GM21529 (cell line): ENCODE measurements around the gene LRBA.
"Not testable (repeated sequence)": the region's sequence is repeated elsewhere in the genome, so short reads cannot be mapped to it uniquely, and the experiment has no call there.

Experiments used
- ATAC-seq: cut with Tn5 transposase; IDR thresholded peaks from one replicate; pipeline ENCODE4 v1.9.1; 2021; ENCODE audit not compliant: unreplicated experiment

LRBA gene

DNA sequence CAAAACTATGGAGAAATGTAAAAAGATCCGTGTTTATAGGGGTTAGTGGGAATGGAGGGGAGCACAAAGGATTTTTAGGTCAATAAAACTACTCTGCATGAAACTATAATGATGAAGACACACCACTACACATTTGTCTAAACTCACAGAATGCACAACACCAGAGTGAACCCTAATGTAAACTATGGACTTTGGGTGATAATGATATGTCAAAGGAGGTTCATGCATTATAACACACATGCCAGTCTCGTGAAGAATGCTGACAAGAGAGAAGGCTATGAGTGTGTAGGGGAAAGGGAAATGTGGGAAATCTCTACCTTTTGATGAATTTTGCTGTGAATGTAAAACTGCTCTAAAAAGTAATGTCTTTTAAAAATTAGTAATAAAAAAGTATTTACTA, 249.9 kb downstream of the LRBA start:
- no peak for ATAC-seq

- ATAC-seq: no peak
These were observed 263.4 kb downstream of the LRBA start for GRCh38 chr4:150751648-150752047.

DNA sequence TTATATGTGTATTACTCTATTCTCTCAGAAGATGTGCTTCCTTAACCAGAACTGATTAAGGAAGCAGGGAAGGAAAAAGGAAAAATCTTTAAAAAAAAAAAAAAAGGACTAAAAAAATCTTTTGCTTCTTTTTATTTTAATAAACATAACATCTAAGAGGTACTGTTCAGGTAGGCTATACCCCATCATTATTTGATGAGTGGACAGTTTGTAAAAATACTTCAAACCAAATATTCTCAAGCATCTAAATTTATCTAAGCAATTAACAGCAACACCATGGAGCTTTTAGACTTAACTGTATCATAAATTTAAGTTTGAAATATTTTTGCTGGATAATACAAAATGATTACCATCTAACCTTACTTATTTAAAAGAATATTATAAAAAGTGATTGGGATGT, 264.3 kb downstream of the LRBA start:
- no peak for ATAC-seq

- ATAC-seq: no peak
These were observed 268.9 kb downstream of the LRBA start for GRCh38 chr4:150746156-150746555.

DNA sequence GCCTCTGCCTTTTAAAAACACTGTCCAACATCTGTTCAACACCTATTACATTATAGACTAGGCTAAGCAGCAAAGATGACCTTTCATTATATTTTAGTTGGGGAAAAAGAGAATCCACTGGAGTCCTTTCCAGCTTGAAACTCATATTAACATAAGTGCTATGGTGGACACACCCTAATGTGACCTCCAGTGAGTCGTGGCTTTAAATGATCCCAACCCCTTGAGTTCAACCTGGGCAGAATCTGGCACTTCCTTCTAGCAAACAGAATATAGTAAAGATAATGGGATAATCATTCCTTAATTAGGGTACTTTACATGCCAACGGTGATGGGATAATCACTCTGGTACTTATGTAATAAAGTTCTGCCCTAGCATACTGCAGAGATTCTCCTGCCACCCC, 270.5 kb downstream of the LRBA start:
- ATAC-seq: no peak

DNA sequence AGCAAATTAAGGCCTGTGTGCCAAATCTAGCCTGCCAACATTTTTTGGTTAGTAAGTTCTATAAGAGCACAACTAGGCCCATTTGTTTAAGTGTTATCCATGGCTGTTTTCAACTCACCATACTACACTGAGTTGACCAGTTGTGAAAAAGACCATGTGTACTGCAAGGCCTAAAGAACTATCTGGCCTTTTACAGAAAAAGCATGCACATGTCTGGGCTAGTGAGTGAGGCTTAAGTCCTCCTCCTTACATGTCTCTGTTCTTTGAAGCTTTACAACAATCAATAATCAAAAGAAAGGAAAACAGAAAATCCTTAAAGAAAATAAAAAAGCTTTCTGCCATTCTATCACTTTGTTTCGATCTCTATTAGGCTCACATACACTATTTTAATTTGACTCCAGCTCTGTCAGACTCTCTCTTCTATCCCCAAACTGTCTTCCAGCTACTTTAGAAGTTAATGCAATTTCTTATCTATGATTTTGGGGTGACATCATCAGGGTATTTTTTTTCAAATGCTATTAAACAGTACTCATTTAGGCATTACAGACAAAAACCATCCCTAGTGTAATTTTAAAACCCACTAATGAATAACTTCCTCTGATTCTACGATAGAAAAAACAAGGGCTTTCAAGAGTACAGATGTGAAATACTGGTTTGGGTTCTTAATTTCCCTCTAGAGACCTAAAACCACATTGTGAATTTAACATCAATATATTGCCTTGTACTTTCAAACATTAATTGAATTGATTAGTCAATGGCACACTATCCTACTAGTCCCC, 271.3 kb downstream of the LRBA start:
- no peak for ATAC-seq

DNA sequence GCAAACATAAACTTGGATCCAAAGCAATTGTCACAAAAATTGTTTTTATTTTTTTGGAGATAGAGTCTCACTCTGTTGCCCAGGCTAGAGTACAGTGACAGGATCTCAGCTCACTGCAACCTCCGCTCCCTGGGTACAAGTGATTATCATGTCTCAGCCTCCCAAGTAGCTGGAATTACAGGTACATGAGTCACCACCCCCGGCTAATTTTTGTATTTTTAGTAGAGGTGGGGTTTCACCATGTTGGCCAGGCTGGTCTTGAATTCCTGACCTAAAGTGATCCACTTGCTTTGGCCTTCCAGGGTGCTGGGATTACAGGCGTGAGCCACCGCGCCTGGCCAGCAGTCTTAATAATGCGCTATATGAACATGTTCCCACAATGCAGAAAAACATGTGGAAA, 272.2 kb downstream of the LRBA start:
- ATAC-seq: not testable (repeated sequence)

DNA sequence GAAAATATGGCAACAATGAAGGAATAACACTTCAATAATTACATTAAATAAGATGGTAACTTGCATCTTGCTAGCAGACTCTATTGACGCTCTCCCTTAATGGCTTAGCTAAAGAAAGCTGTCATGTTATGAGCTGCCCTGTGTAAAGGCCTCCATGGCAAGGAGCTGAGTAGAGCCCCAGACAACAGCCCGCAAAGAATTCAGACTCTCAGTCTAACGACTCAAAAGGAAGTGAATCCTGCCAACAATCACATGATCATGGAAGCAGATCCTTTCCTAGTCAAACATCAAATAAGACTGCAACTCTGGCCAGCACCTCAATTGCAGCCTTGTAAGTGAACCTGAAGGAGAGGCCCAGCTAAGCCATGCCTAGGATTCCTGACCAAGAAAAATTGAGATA, 275.5 kb downstream of the LRBA start:
- ATAC-seq: no peak

DNA sequence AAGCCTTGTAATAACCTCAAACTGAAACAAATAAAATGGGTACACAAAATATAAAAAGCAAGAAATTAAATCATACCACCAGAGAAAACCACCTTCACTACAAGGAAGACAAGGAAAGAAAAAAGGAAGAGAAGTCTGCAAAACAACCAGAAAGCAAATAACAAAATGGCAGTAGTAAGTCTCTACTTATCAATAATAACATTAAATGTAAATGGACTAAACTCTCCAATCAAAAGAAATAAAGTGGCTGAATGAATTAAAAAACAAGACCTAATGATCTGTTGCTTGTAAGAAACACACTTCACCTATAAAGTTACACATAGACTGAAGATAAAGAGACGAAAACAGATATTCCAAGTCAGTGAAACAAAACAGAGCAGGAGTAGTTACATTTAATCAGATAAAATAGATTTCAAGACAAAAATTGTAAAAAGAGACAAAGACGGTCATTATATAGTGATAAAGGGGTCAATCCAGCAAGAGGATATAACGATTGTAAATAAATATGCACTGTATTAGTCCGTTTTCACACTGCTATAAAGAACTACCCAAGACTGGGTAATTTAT, 289.0 kb downstream of the LRBA start:
- no peak for ATAC-seq

DNA sequence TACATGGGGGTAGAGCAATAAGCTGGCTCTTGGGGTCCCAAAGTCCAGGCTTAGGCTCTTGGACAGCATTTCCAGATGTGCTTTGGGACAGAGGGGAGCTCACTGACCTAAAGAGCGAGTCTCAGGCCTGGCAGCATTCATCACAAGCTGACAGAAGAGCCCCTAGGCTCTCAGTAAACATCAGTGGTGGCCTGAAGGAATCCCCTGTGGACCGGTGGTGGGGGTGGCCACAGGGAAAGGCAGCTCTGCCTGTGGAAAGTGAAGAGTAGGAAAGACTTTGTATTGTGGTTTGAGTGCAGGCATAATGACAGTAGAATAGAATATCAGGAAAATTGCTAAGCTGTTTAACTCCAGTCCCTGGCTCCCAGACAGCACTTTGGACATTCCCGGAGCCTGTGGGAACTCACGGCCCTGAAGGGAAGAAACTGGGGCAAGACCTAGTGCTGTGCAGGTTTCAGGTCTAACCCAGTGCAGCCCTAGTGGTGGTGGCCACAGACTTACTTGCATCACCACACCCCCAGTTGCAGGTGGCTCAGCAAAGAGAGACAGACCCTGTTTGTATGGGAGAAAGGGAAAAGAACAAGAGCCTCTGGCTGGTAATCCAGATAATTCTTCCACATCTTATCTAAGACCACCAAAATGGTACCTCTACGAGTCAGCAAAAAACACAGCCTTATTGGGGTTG, 291.2 kb downstream of the LRBA start:
- no peak for ATAC-seq

- no peak for ATAC-seq
These were observed 292.1 kb downstream of the LRBA start for GRCh38 chr4:150722908-150723362.

GRCh38 chr4:150720973-150721518, 294.0 kb downstream of the LRBA start:
- peak; percentile 61 for ATAC-seq

DNA sequence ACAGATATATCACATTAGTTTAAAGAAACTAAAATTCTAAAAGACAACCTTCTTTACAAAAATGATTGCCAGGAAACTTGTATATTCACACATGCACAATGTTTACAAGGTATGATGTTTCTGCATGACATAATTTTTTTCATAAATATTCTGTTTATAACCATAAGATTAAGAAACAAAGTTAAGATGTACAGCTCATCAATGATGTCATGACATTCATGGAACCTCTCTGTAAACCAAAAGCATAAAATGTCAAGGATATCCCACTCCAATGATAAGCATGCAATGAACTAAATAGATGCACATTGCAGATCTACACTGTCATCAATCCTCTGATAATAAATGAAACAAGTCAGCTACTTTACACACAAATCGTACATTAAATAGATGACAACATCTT, 297.1 kb downstream of the LRBA start:
- ATAC-seq: no peak

GRCh38 chr4:150714462-150715438, 300.3 kb downstream of the LRBA start:
- ATAC-seq: no peak

- ATAC-seq: no peak
These were observed 301.8 kb downstream of the LRBA start for GRCh38 chr4:150713251-150713650.

- no peak for ATAC-seq
These were observed 304.2 kb downstream of the LRBA start for GRCh38 chr4:150710770-150711375.

GRCh38 chr4:150708004-150708403, 307.1 kb downstream of the LRBA start:
- ATAC-seq: no peak

DNA sequence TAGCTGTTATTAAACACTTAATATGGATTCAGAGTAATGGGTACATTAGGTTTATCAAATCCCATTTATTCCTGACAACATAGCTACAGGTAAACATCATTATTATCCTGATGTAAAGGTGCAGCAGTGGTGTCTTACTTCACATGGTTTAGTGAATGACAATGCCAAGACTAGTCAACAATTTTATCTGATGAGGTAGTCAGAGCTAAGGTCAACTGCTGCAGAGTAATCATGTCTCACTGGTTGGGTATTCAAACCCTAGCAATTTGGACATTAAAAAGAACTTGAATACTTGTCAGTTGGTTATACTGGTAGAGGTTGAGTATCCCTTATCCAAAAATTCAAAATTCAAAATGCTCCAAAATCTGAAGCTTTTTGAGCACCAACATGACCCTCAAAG, 315.5 kb downstream of the LRBA start:
- ATAC-seq: no peak

- no peak for ATAC-seq
These were observed 319.9 kb downstream of the LRBA start for GRCh38 chr4:150695162-150695561.

GRCh38 chr4:150694438-150694837, 320.6 kb downstream of the LRBA start:
- no peak for ATAC-seq
